ENCODE results near the gene CLEC12A.

Gene CLEC12A

DNA sequence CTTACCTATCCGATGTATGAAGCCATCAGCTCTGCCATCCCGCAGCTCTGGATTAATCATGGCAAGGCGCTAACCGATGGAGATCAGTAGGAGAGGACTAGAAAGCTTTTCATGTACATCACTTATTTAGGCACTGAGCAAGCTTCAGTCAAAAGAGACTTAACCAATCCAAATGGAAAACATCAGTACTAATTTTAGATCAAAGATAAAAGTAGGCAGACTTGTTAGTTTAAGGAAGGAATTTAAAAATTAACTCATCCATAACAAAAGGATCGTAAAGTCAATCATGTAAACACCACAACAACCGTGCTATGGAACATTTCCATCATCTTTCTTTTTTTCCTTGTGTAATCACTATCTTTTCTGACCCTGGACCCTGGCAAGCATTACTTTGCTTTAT lies 38.9 kb upstream of the CLEC12A start, which contains the start of gene CLEC2A:
CLEC2A (minus strand) TSS at position 101 of the 400 bp plus-strand sequence; CDS start at position 60, 41 bp downstream.
- DNase-seq (ENCODE audit: extremely low spot score) = no peak
- TF ChIP-seq ELF4 (IDR thresholded peaks at IDR 0.05) (no peak), TARDBP (IDR thresholded peaks at IDR 0.05) (no peak), ARNT (IDR thresholded peaks at IDR 0.05) (no peak), FOXA1 (IDR thresholded peaks at IDR 0.05) (no peak)
- CTCF ChIA-PET = no interaction called here
- POLR2A ChIA-PET = no interaction called here

DNA sequence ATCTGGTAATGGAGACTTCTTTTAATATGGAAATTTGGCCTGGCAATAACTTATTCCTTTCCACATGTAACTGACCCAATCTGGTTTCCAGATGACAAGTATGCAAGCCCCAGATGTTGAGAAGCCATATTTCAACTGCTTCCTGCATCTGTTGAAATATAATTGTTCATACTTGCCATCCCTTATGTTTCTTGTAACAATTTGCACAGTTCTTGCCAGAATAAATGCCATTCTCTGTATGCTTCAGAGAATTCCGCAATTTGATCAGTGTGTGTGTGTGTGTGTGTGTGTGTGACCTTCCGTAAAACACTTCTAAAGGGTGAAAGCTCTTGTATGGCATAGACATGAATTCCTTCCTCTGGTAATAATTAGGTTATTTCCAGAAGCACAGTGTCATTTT lies 37.3 kb upstream of the CLEC12A start:
- no peak for DNase-seq (ENCODE audit: extremely low spot score)
- TF ChIP-seq HDGF (IDR thresholded peaks at IDR 0.05; ENCODE audit: borderline replicate concordance) (no peak), FOXK2 (IDR thresholded peaks at IDR 0.05) (no peak), ELF4 (IDR thresholded peaks at IDR 0.05) (no peak), BHLHE40 (IDR thresholded peaks at IDR 0.05; ENCODE audit: borderline replicate concordance) (no peak), FOXA1 (IDR thresholded peaks at IDR 0.05) (no peak), L3MBTL2 (conservative IDR thresholded peaks at IDR 0.05) (no peak), SUZ12 (IDR thresholded peaks at IDR 0.05) (no peak), TARDBP (IDR thresholded peaks at IDR 0.05) (no peak), CTBP1 (IDR thresholded peaks at IDR 0.05; ENCODE audit: borderline replicate concordance) (no peak), ARNT (IDR thresholded peaks at IDR 0.05) (no peak), LEF1 (IDR thresholded peaks at IDR 0.05; ENCODE audit: borderline replicate concordance) (no peak), FOXM1 (IDR thresholded peaks at IDR 0.05; ENCODE audit: borderline replicate concordance) (no peak)
- TF ChIP-seq, protein P1, sequence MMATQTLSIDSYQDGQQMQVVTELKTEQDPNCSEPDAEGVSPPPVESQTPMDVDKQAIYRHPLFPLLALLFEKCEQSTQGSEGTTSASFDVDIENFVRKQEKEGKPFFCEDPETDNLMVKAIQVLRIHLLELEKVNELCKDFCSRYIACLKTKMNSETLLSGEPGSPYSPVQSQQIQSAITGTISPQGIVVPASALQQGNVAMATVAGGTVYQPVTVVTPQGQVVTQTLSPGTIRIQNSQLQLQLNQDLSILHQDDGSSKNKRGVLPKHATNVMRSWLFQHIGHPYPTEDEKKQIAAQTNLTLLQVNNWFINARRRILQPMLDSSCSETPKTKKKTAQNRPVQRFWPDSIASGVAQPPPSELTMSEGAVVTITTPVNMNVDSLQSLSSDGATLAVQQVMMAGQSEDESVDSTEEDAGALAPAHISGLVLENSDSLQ (IDR thresholded peaks at IDR 0.05) = no peak
- CTCF ChIA-PET = interaction anchor here (0.6 kb wide), 1 partner anchor 22 kb away, joined by 5 read pairs; no protein-coding TSS in a partner anchor
- POLR2A ChIA-PET = no interaction called here

DNA sequence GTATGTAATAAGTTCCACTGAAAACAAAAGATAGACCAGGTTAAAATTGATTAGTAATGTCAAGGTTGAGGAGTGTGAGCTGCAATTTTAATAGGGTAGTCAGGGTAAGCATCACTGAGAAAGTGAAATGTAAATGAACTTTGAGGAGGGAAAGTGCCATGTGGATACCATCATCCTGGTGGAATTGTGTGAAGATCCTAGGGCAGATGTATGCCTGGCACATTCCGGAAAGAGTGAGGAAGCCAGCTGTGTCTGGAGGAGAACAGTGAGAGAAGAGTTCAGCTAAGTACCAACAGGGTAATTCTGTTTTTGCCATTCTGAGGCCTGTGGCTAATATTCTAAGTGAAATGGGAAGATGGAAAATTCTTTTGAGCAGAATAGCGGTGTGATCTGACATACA lies 36.2 kb upstream of the CLEC12A start:
- POLR2A ChIA-PET = no interaction called here
- TF ChIP-seq ZNF384 (IDR thresholded peaks at IDR 0.05) (no peak), HDGF (IDR thresholded peaks at IDR 0.05; ENCODE audit: borderline replicate concordance) (no peak), LEF1 (IDR thresholded peaks at IDR 0.05; ENCODE audit: borderline replicate concordance) (no peak), TARDBP (IDR thresholded peaks at IDR 0.05) (no peak), BHLHE40 (IDR thresholded peaks at IDR 0.05; ENCODE audit: borderline replicate concordance) (no peak), ARNT (IDR thresholded peaks at IDR 0.05) (no peak), FOXA1 (IDR thresholded peaks at IDR 0.05) (no peak), L3MBTL2 (conservative IDR thresholded peaks at IDR 0.05) (no peak), CTBP1 (IDR thresholded peaks at IDR 0.05; ENCODE audit: borderline replicate concordance) (no peak), SUZ12 (IDR thresholded peaks at IDR 0.05) (no peak), SP1 (IDR thresholded peaks at IDR 0.05) (no peak), ELF4 (IDR thresholded peaks at IDR 0.05) (no peak), FOXM1 (IDR thresholded peaks at IDR 0.05; ENCODE audit: borderline replicate concordance) (no peak), NFRKB (IDR thresholded peaks at IDR 0.05) (no peak), FOXK2 (IDR thresholded peaks at IDR 0.05) (no peak)
- TF ChIP-seq, protein P1 (IDR thresholded peaks at IDR 0.05) = no peak
- no peak for DNase-seq (ENCODE audit: extremely low spot score)
- CTCF ChIA-PET = no interaction called here

DNA sequence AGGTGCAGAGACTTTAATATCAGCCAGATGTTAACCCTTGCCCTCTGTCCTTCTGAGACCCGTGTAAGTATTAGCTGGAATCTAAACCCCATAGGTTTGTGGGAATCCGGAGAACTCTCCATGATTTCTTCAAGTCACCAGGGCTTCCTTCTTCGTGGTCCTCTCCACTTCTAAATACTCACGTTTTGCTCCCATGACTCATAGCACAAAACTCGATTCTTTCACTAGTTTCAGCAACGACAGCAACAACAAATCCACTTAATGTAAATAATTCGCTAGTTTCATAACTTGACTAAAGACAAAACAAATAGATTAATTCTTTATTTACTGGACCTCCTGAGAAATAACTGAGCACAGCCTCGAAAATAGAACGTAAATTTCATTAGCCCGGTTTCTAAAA lies 34.6 kb upstream of the CLEC12A start:
- no peak for DNase-seq (ENCODE audit: extremely low spot score)
- TF ChIP-seq ARNT (IDR thresholded peaks at IDR 0.05) = no peak
- TF ChIP-seq LEF1 (IDR thresholded peaks at IDR 0.05; ENCODE audit: borderline replicate concordance) = no peak
- no peak for TF ChIP-seq BHLHE40 (IDR thresholded peaks at IDR 0.05; ENCODE audit: borderline replicate concordance)
- TF ChIP-seq CTBP1 (IDR thresholded peaks at IDR 0.05; ENCODE audit: borderline replicate concordance) = no peak
- TF ChIP-seq HDGF (IDR thresholded peaks at IDR 0.05; ENCODE audit: borderline replicate concordance) = no peak
- TF ChIP-seq L3MBTL2 (conservative IDR thresholded peaks at IDR 0.05) = no peak
- no peak for TF ChIP-seq SUZ12 (IDR thresholded peaks at IDR 0.05)
- TF ChIP-seq FOXA1 (IDR thresholded peaks at IDR 0.05) = no peak
- no peak for TF ChIP-seq SP1 (IDR thresholded peaks at IDR 0.05)
- TF ChIP-seq ZNF384 (IDR thresholded peaks at IDR 0.05) = no peak
- TF ChIP-seq FOXM1 (IDR thresholded peaks at IDR 0.05; ENCODE audit: borderline replicate concordance) = no peak
- TF ChIP-seq TARDBP (IDR thresholded peaks at IDR 0.05) = no peak
- ChIA-PET CTCF (no interaction called here), POLR2A (no interaction called here)

DNA sequence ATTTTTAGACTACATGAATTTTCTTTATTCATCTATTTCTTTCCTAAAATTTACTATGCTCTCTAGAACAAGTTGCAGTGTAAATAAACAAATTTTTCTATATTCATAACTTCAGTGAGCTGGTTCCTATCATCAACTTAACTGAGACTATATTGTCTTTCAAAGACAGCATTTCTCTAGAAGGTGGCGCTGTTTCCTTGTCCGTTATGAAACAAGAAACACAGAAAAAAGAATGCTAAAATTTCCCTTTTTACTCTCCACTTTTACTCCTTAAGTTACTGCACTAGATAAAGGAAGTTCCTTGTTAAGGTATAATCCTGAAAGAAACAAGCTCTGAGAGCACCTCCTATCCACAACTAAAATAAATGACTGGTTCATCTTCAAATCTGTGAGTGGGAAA lies 30.8 kb upstream of the CLEC12A start:
- DNase-seq (ENCODE audit: extremely low spot score) = no peak
- POLR2A ChIA-PET = no interaction called here
- CTCF ChIA-PET = interaction anchor here (1.1 to 1.2 kb wide), 2 partner anchors 70 to 145 kb away, joined by 3 to 4 read pairs; partner anchors contain the start of gene CLEC12B
- no peak for TF ChIP-seq TARDBP (IDR thresholded peaks at IDR 0.05)
- no peak for TF ChIP-seq NFRKB (IDR thresholded peaks at IDR 0.05)
- no peak for TF ChIP-seq FOXK2 (IDR thresholded peaks at IDR 0.05)
- no peak for TF ChIP-seq SUZ12 (IDR thresholded peaks at IDR 0.05)
- no peak for TF ChIP-seq L3MBTL2 (conservative IDR thresholded peaks at IDR 0.05)
- TF ChIP-seq SP1 (IDR thresholded peaks at IDR 0.05) = no peak
- no peak for TF ChIP-seq BHLHE40 (IDR thresholded peaks at IDR 0.05; ENCODE audit: borderline replicate concordance)

DNA sequence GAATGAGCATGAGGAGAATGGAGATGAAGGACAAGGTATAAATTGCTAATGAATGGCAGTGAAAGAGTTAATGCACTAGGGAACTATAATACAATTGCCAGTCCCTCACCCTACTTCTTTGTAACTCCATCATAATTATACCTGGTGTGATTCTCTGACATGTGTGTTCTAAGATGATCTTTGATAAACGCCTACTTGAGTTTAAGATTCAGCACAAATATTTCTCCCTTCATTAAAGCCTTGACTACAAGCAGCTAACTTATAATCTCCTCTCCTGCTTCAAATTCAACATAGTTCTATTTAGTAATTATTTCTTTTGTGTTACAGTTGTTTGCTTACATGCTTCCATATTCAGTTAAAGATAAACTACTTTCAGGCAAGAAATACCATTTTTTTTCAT lies 29.4 kb upstream of the CLEC12A start:
- DNase-seq (ENCODE audit: extremely low spot score) = no peak
- TF ChIP-seq HDGF (IDR thresholded peaks at IDR 0.05; ENCODE audit: borderline replicate concordance) (no peak), NFRKB (IDR thresholded peaks at IDR 0.05) (no peak), FOXK2 (IDR thresholded peaks at IDR 0.05) (no peak), ELF4 (IDR thresholded peaks at IDR 0.05) (no peak), SUZ12 (IDR thresholded peaks at IDR 0.05) (no peak), FOXA1 (IDR thresholded peaks at IDR 0.05) (no peak), CTBP1 (IDR thresholded peaks at IDR 0.05; ENCODE audit: borderline replicate concordance) (no peak), TARDBP (IDR thresholded peaks at IDR 0.05) (no peak)
- POLR2A ChIA-PET = no interaction called here
- CTCF ChIA-PET = no interaction called here

DNA sequence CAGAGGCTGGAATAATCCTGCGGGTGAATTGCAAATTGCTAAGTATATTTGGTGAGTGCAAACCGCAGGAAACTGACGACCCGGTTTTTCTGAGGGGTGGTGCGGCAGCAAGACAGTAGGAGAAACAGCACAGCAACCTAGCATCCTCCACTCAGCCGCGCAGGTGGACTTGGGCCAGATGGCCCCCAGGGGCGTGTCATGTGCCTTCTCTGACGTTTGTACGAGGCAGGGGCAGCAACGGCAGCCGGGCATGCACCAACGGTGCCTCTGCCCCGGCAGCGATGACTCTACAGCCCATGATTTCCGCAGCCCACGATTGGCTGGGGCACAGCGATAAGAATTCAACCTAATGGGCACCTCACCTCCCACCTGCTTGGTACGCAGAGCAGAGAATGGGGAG lies 28.0 kb upstream of the CLEC12A start:
- TF ChIP-seq LEF1 (IDR thresholded peaks at IDR 0.05; ENCODE audit: borderline replicate concordance) = no peak
- TF ChIP-seq FOXA1 (IDR thresholded peaks at IDR 0.05) = no peak
- TF ChIP-seq SP1 (IDR thresholded peaks at IDR 0.05) = no peak
- TF ChIP-seq ELF4 (IDR thresholded peaks at IDR 0.05) = no peak
- TF ChIP-seq SUZ12 (IDR thresholded peaks at IDR 0.05) = no peak
- TF ChIP-seq FOXK2 (IDR thresholded peaks at IDR 0.05) = no peak
- TF ChIP-seq ZNF384 (IDR thresholded peaks at IDR 0.05) = no peak
- TF ChIP-seq BHLHE40 (IDR thresholded peaks at IDR 0.05; ENCODE audit: borderline replicate concordance) = no peak
- no peak for TF ChIP-seq HDGF (IDR thresholded peaks at IDR 0.05; ENCODE audit: borderline replicate concordance)
- TF ChIP-seq, protein P1 (IDR thresholded peaks at IDR 0.05) = no peak
- TF ChIP-seq FOXM1 (IDR thresholded peaks at IDR 0.05; ENCODE audit: borderline replicate concordance) = no peak
- no peak for TF ChIP-seq TARDBP (IDR thresholded peaks at IDR 0.05)
- TF ChIP-seq L3MBTL2 (conservative IDR thresholded peaks at IDR 0.05) = no peak
- ChIA-PET POLR2A (no interaction called here), CTCF (no interaction called here)
- no peak for DNase-seq (ENCODE audit: extremely low spot score)

Data from HEK293T (cell line).